Testis (tissue), 3 donors: ENCODE measurements around the gene MAP2. TPM values are rescaled to one million over a fixed set of nuclear protein-coding genes. Genes with fewer than 3 reads are reported as not detected.

ENCODE experiments used
- DNase-seq: peaks from one replicate; pipeline ENCODE4 v3.0.0-alpha.2; 2019
- H3K27ac ChIP-seq, 2 donors: fragments of 200-600 bp; sonication (generic); one replicate each; pipeline ENCODE4 v1.5.1; 2019
- H3K27me3 ChIP-seq: fragments of 200-600 bp; sonication (generic); one replicate; pipeline ENCODE4 v1.5.1; 2019
- H3K36me3 ChIP-seq: fragments of 200-600 bp; sonication (generic); one replicate; pipeline ENCODE4 v1.5.1; 2017; ENCODE audit warnings: low read depth; ENCODE audit errors: missing control alignments
- H3K4me1 ChIP-seq: fragments of 200-600 bp; sonication (generic); one replicate; pipeline ENCODE4 v1.5.1; 2019
- H3K4me3 ChIP-seq, 2 donors: fragments of 200-600 bp; sonication (generic); one replicate each; pipeline ENCODE4 v1.5.1; 2017 to 2019
- H3K9me3 ChIP-seq: fragments of 200-600 bp; sonication (generic); one replicate; pipeline ENCODE4 v1.5.1; 2017
- POLR2A ChIP-seq: fragments of 450-650 bp; IDR thresholded peaks from one replicate; pipeline ENCODE4 v1.6.1; 2017; ENCODE audit warnings: antibody characterized with exemption, mild to moderate bottlenecking, moderate library complexity
- WGBS, 2 donors: methylation state at CpG; one replicate each; pipeline ENCODE4 v1.1.5; 2018; 5-methylcytosine and 5-hydroxymethylcytosine counted together
- intact Hi-C: fragments of 100-400 bp; cut with DNase I; formaldehyde crosslinking; loops from one replicate; pipeline ENCODE4 v1.15.1; 2023; ENCODE audit warnings: low total_unique reads
- polyA plus RNA-seq: library from polyadenylated mRNA; stranded (reverse); fragments of 350-450 nt; fragmentation: Illumina TruSeq; extraction: RNeasy Lipid Tissue Mini Kit (QIAGEN cat#74804); gene quantifications from one replicate; pipeline ENCODE4 v1.2.3, GENCODE V29; 2014; ENCODE audit warnings: low read depth, low replicate concordance; ENCODE audit not compliant: insufficient read depth
- total RNA-seq, 2 donors: library from RNA; depleted of rRNA; stranded (reverse); fragments of >200 nt; gene quantifications; one replicate each; pipeline ENCODE4 v1.2.3, GENCODE V29; 2016
- TF ChIP-seq, protein P1 (sequence below), 3 experiments: fragments of 450-650 bp in 2 of 3; fragments of 200-600 bp in 1 of 3; sonication (generic) in 1 of 3; IDR thresholded peaks; one replicate each; pipeline ENCODE4 v1.5.1; 2016 to 2019; ENCODE audit warnings: antibody characterized with exemption in 3 of 3, mild to moderate bottlenecking in 2 of 3, moderate library complexity in 1 of 3

The MAP2 gene
- total and polyA plus RNA-seq, 3 donors from 2014 or later = 15.6 to 30.9 (median 20.9) TPM

DNA sequence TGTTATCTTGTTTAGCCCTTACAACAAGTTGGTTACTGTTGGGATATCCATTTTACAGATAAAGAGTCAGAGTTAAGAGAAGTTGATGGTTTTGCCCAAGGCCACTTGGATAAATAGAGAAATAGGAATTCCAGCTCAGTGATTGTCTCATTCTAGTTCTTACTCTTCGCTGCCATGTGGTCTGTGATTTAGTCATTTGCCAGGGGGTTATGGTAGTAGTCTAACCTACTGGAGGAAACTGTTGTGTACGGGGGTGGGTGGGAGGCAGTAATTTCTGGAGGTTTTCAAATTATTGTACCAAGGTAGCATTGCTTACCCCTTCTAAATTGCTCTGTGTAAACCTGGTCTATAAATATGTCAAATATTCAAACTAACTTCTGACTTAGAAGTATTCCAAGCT lies 110.4 kb downstream of the MAP2 start:
- Histone ChIP-seq H3K9me3 (no peaks in the 10 kb centered on the region), H3K27ac (no peak overlapping the region), H3K27me3 (no peaks in the 10 kb centered on the region), H3K4me1 (no peaks in the 10 kb centered on the region), H3K4me3 (no peak overlapping the region), H3K36me3 (no peaks in the 10 kb centered on the region)
- TF ChIP-seq POLR2A = no peak
- TF ChIP-seq, protein P1, sequence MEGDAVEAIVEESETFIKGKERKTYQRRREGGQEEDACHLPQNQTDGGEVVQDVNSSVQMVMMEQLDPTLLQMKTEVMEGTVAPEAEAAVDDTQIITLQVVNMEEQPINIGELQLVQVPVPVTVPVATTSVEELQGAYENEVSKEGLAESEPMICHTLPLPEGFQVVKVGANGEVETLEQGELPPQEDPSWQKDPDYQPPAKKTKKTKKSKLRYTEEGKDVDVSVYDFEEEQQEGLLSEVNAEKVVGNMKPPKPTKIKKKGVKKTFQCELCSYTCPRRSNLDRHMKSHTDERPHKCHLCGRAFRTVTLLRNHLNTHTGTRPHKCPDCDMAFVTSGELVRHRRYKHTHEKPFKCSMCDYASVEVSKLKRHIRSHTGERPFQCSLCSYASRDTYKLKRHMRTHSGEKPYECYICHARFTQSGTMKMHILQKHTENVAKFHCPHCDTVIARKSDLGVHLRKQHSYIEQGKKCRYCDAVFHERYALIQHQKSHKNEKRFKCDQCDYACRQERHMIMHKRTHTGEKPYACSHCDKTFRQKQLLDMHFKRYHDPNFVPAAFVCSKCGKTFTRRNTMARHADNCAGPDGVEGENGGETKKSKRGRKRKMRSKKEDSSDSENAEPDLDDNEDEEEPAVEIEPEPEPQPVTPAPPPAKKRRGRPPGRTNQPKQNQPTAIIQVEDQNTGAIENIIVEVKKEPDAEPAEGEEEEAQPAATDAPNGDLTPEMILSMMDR (IDR thresholded peaks at IDR 0.05) = no peak
- WGBS, 2 donors = 75 to 92% methylated on average over 2 of the region's 2 CpGs
- no peak for DNase-seq
- intact Hi-C loops = no loop called here

DNA sequence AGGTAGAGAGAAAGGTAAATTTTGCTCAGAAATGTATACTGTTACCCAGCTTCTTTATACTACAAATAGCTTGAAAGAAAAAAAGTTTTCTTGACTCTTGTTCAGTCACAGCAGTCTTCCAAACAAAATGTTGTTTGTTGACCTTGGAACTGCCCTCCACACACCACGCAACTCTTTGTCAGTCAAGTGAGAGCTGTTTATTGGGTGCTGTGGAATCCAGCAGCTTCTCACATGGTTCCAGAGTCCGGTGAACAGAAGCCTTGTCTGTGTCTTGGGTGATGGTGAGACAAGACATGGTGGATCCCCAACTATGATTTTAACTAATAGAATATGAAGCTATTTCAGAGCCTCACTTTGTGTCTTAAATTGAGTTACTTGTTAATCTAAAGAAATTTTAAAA lies 112.5 kb downstream of the MAP2 start:
- H3K9me3 ChIP-seq = no peaks in the 10 kb centered on the region
- H3K27me3 ChIP-seq = no peaks in the 10 kb centered on the region
- no peaks in the 10 kb centered on the region for H3K36me3 ChIP-seq
- intact Hi-C loops = no loop called here
- DNase-seq = no peak
- no peak overlapping the region for H3K27ac ChIP-seq
- no peak overlapping the region for H3K4me3 ChIP-seq
- no peaks in the 10 kb centered on the region for H3K4me1 ChIP-seq
- WGBS, 2 donors = 54 to 73% methylated on average over 2 of the region's 2 CpGs
- TF ChIP-seq POLR2A = no peak
- TF ChIP-seq, protein P1 (IDR thresholded peaks at IDR 0.05) = no peak

GRCh38 chr2:209547726-209548125 lies 123.9 kb downstream of the MAP2 start:
- Histone ChIP-seq H3K27ac (no peak overlapping the region), H3K36me3 (no peaks in the 10 kb centered on the region), H3K27me3 (no peaks in the 10 kb centered on the region), H3K4me3 (no peak overlapping the region), H3K9me3 (no peaks in the 10 kb centered on the region), H3K4me1 (no peaks in the 10 kb centered on the region)
- DNase-seq = no peak
- TF ChIP-seq, protein P1 (IDR thresholded peaks at IDR 0.05) = no peak
- TF ChIP-seq POLR2A = no peak
- intact Hi-C loops = no loop called here
- 57 to 65% methylated on average over 1 of the region's 1 CpG for WGBS, 2 donors

DNA sequence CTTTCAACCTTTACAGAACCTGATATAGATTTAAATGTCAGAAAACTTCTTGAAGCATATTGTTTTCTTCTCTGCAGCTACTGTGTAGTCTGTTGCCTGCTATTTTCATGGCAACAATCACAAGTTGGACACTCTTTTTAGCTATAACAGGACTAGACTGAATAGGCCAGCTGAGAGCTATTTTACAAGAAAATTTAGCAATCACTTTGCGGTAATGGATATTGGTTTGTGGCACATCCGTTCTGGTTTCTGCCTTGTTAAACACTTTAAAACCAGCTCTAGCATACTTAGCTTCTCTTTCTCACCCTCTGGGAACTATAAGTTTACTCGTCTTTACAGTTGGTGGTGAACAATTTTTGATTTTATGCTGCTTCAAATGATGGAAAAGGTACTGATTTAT lies 125.7 kb downstream of the MAP2 start:
- Histone ChIP-seq H3K36me3 (no peaks in the 10 kb centered on the region), H3K9me3 (no peaks in the 10 kb centered on the region), H3K27ac (no peak overlapping the region), H3K27me3 (no peaks in the 10 kb centered on the region), H3K4me3 (no peak overlapping the region), H3K4me1 (no peaks in the 10 kb centered on the region)
- TF ChIP-seq POLR2A = no peak
- TF ChIP-seq, protein P1 (IDR thresholded peaks at IDR 0.05) = no peak
- no peak for DNase-seq
- intact Hi-C loops = no loop called here
- WGBS, 2 donors = 94 to 98% methylated on average over 3 of the region's 3 CpGs

DNA sequence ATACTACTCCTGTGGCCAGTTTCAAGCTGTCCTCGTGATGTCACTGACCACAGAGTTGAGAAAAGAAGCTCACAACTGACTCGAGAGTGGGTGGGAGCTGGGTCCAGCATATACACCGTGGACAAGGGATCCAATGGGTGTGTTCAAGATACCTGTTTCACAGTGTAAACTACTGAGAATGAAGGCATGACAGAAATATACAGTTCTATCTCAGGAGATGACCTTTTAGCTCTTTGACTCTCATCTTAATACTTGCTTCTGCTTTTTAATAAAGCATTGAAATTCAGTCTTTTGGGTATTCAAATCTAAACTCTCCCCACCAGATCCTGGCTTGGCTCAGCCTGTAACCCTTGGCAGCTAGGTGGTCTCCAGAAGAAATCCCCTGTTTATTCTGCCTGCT lies 130.1 kb downstream of the MAP2 start:
- H3K27me3 ChIP-seq = no peaks in the 10 kb centered on the region
- TF ChIP-seq, protein P1 (IDR thresholded peaks at IDR 0.05) = no peak
- no peak for TF ChIP-seq POLR2A
- H3K27ac ChIP-seq = no peak overlapping the region
- no peak for DNase-seq
- intact Hi-C loops = no loop called here
- H3K4me1 ChIP-seq = no peaks in the 10 kb centered on the region
- 84 to 91% methylated on average over 3 of the region's 3 CpGs for WGBS, 2 donors
- H3K36me3 ChIP-seq = no peaks in the 10 kb centered on the region
- H3K4me3 ChIP-seq = no peak overlapping the region
- no peaks in the 10 kb centered on the region for H3K9me3 ChIP-seq
